IMR-90 (cell line): ENCODE data around the gene LPGAT1.

Experiments
- MXI1 ChIP-seq: IDR thresholded peaks from 2 replicates; pipeline ENCODE4 v1.6.1; 2012; ENCODE audit warnings: low read depth, mild to moderate bottlenecking, low read length, moderate library complexity, borderline replicate concordance
- TF ChIP-seq, protein P1 (sequence below): conservative IDR thresholded peaks from 2 replicates; pipeline ENCODE4 v1.5.1; 2012; ENCODE audit warnings: mild to moderate bottlenecking, low read depth, low read length, improper control_type of control experiment

- TF ChIP-seq MXI1, result no peak
- TF ChIP-seq, protein P1, sequence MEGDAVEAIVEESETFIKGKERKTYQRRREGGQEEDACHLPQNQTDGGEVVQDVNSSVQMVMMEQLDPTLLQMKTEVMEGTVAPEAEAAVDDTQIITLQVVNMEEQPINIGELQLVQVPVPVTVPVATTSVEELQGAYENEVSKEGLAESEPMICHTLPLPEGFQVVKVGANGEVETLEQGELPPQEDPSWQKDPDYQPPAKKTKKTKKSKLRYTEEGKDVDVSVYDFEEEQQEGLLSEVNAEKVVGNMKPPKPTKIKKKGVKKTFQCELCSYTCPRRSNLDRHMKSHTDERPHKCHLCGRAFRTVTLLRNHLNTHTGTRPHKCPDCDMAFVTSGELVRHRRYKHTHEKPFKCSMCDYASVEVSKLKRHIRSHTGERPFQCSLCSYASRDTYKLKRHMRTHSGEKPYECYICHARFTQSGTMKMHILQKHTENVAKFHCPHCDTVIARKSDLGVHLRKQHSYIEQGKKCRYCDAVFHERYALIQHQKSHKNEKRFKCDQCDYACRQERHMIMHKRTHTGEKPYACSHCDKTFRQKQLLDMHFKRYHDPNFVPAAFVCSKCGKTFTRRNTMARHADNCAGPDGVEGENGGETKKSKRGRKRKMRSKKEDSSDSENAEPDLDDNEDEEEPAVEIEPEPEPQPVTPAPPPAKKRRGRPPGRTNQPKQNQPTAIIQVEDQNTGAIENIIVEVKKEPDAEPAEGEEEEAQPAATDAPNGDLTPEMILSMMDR, result no peak
Measured at GRCh38 chr1:211711315-211711705, 119.3 kb downstream of the LPGAT1 start.
